ENCODE measurements around the gene CCDC183. TPM values are rescaled to one million over a fixed set of nuclear protein-coding genes. Genes with fewer than 3 reads are reported as not detected.
A peak's percentile ranks its signal among the peaks of the same experiment; 100 is the strongest.

CCDC183 gene
- total and polyA plus RNA-seq, 10 of the 15 experiments (the other 5 are each of a cell fraction or from before 2014, with no cell fraction given), result 0.04 to 1.2 (median 0.55) TPM; not detected in 5

GRCh38 chr9:136856541-136857141 is 60.5 kb downstream of the CCDC183 start:
- H3K9ac ChIP-seq (ENCODE audit: control insufficient read depth, insufficient read depth, low read length), result no peak overlapping the region
- H3K4me3 ChIP-seq, result no peak overlapping the region
- FAIRE-seq, result no peak
- no peaks in the 10 kb centered on the region for H4K20me1 ChIP-seq (ENCODE audit: control insufficient read depth, insufficient read depth)
- no peak for TF ChIP-seq TAF1 (IDR thresholded peaks at IDR 0.05; ENCODE audit: borderline replicate concordance, low read depth, low read length)
- TF ChIP-seq ETV6 (conservative IDR thresholded peaks at IDR 0.05 in 1 of 2, IDR thresholded peaks at IDR 0.05 in 1 of 2; ENCODE audit: borderline replicate concordance in 1 of 2, low read depth in 1 of 2), result no peak
- TF ChIP-seq STAT1 (conservative IDR thresholded peaks at IDR 0.05), result no peak
- TF ChIP-seq POLR2AphosphoS2 (IDR thresholded peaks at IDR 0.05; ENCODE audit: low read depth, low read length), result no peak
- TF ChIP-seq, protein P1, sequence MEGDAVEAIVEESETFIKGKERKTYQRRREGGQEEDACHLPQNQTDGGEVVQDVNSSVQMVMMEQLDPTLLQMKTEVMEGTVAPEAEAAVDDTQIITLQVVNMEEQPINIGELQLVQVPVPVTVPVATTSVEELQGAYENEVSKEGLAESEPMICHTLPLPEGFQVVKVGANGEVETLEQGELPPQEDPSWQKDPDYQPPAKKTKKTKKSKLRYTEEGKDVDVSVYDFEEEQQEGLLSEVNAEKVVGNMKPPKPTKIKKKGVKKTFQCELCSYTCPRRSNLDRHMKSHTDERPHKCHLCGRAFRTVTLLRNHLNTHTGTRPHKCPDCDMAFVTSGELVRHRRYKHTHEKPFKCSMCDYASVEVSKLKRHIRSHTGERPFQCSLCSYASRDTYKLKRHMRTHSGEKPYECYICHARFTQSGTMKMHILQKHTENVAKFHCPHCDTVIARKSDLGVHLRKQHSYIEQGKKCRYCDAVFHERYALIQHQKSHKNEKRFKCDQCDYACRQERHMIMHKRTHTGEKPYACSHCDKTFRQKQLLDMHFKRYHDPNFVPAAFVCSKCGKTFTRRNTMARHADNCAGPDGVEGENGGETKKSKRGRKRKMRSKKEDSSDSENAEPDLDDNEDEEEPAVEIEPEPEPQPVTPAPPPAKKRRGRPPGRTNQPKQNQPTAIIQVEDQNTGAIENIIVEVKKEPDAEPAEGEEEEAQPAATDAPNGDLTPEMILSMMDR (IDR thresholded peaks at IDR 0.05 in 2 of 3, conservative IDR thresholded peaks at IDR 0.05 in 1 of 3; ENCODE audit: control insufficient read depth in 2 of 3, extremely low read depth in 1 of 3, insufficient read depth in 1 of 3, low read depth in 3 of 3, low read length in 3 of 3), result 0 out of 6 replicates have a peak, but pooled peaks of 1 of the 3 experiments have one; percentile 18
- no peak for TF ChIP-seq IKZF1 (conservative IDR thresholded peaks at IDR 0.05)
- no peak for TF ChIP-seq SRF (IDR thresholded peaks at IDR 0.05; ENCODE audit: low read depth in 2 of 2, low read length in 2 of 2)
- 58% methylated on average over 14 of the region's 14 CpGs for WGBS (ENCODE audit: insufficient coverage, insufficient replicate concordance, low lambda C conversion rate, missing lambda C conversion rate)
- H3K27me3 ChIP-seq (replicated peaks in 1 of 2; ENCODE audit: control insufficient read depth in 2 of 2, insufficient read depth in 2 of 2, low read length in 1 of 2), result no peaks in the 10 kb centered on the region
- ChIA-PET RAD21 (ENCODE audit: unreplicated experiment) (no interaction called here), POLR2A (interaction anchor here (0.8 kb wide), 1 partner anchor 16 kb away, joined by 5 read pairs; no protein-coding TSS in a partner anchor), SMC1A (ENCODE audit: uncharacterized antibody, unreplicated experiment) (no interaction called here), CTCF (no interaction called here)
- no peak for ATAC-seq
- no peak overlapping the region for H3K4me2 ChIP-seq (ENCODE audit: control insufficient read depth, insufficient read depth)
- BruUV-seq (replicated peaks), result no TSS peak
- no peak overlapping the region for H3K27ac ChIP-seq (ENCODE audit: control insufficient read depth, insufficient read depth)
- no peaks in the 10 kb centered on the region for H3K79me2 ChIP-seq (ENCODE audit: control insufficient read depth, insufficient read depth, low read length)
- no peak for DNase-seq (ENCODE audit: low read depth, low spot score)
- no peak overlapping the region for H2AFZ ChIP-seq (ENCODE audit: control insufficient read depth, low read depth, low read length)
- intact Hi-C loops (cut with micrococcal nuclease; ENCODE audit: unreplicated experiment) (no loop called here), in situ Hi-C loops (cut with MboI) (no loop called here)
- H3K36me3 ChIP-seq (ENCODE audit: control insufficient read depth in 2 of 2, insufficient read depth in 2 of 2, low read length in 1 of 2), result peaks cover 0 to 6% of the 10 kb centered on the region in 2 experiments; a peak in 2 of 4 replicates
- no peaks in the 10 kb centered on the region for H3K9me3 ChIP-seq (replicated peaks; ENCODE audit: control insufficient read depth, insufficient read depth, low read length)
- no peaks in the 10 kb centered on the region for H3K4me1 ChIP-seq (ENCODE audit: control insufficient read depth, insufficient read depth, low read length)
